ENCODE measurements around the gene VAV3. TPM values are rescaled to one million over a fixed set of nuclear protein-coding genes. Genes with fewer than 3 reads are reported as not detected.

VAV3 gene
- total and polyA plus RNA-seq, 2 of the 13 experiments (the other 11 are each of a cell fraction or from before 2014, with no cell fraction given) = 15.9 to 29.8 TPM

DNA sequence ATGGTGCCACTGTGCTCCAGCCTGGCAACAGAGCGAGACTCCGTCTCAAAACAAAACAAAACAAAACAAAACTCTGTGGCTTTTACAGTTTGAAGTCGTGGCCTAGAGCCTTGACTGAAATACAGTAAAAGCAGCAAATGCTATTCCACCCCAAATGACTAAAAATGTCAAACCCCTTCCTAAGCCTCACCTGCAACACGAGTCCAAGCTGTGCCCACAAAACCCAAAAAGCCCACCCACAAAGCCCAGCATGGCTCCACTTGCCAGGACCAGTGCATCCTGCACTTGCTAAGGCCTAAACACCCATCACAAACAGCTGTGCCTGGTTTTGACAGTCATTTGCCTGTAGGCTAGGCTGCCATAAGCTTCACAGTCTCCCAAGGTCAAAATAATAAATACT lies 21.3 kb downstream of the VAV3 start:
- DNase-seq (ENCODE audit: low spot score) (no peak), ATAC-seq (no peak), FAIRE-seq (no peak)
- in situ Hi-C loops (cut with HindIII; ENCODE audit: extremely low pct_ligation_motif_present, low pct_unique_long_range_greater_than_20kb) (no loop called here), intact Hi-C loops (cut with micrococcal nuclease; ENCODE audit: unreplicated experiment) (no loop called here)
- Histone ChIP-seq H3K79me2 (ENCODE audit: insufficient read depth, low read length) (no peaks in the 10 kb centered on the region), H3K4me1 (ENCODE audit: insufficient read depth, low read length) (no peaks in the 10 kb centered on the region), H3K4me2 (ENCODE audit: low read depth, low read length) (no peak overlapping the region), H3K27me3 (ENCODE audit: control insufficient read depth in 1 of 2, insufficient read depth in 2 of 2, low read length in 2 of 2) (no peaks in the 10 kb centered on the region), H3K36me3 (replicated peaks in 1 of 2; ENCODE audit: control insufficient read depth in 1 of 2, insufficient read depth in 2 of 2, low read length in 2 of 2) (no peaks in the 10 kb centered on the region), H3K9ac (ENCODE audit: insufficient read depth, low read depth, low read length) (no peak overlapping the region), H3K27ac (ENCODE audit: extremely low read length, insufficient read depth, low read length) (no peak overlapping the region), H2AFZ (ENCODE audit: low read length) (no peak overlapping the region), H3K4me3 (replicated peaks in 1 of 3; ENCODE audit: insufficient read depth in 1 of 3, low read depth in 2 of 3, low read length in 3 of 3) (no peak overlapping the region), H4K20me1 (ENCODE audit: insufficient read depth, low read length) (no peaks in the 10 kb centered on the region), H3K9me3 (ENCODE audit: low read length) (no peaks in the 10 kb centered on the region)
- BruUV-seq (replicated peaks) = no TSS peak
- TF ChIP-seq ZC3H4 (CRISPR knock-in tag; IDR thresholded peaks at IDR 0.05; ENCODE audit: borderline replicate concordance) = no peak
- no peak for TF ChIP-seq ADNP (CRISPR knock-in tag; IDR thresholded peaks at IDR 0.05)
- TF ChIP-seq, protein P1, sequence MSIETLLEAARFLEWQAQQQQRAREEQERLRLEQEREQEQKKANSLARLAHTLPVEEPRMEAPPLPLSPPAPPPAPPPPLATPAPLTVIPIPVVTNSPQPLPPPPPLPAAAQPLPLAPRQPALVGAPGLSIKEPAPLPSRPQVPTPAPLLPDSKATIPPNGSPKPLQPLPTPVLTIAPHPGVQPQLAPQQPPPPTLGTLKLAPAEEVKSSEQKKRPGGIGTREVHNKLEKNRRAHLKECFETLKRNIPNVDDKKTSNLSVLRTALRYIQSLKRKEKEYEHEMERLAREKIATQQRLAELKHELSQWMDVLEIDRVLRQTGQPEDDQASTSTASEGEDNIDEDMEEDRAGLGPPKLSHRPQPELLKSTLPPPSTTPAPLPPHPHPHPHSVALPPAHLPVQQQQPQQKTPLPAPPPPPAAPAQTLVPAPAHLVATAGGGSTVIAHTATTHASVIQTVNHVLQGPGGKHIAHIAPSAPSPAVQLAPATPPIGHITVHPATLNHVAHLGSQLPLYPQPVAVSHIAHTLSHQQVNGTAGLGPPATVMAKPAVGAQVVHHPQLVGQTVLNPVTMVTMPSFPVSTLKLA (IDR thresholded peaks at IDR 0.05) = no peak
- TF ChIP-seq DNMT1 (CRISPR knock-in tag; IDR thresholded peaks at IDR 0.05) = no peak
- no peak for TF ChIP-seq ARNT (IDR thresholded peaks at IDR 0.05)
- no peak for TF ChIP-seq SAP130 (CRISPR knock-in tag; IDR thresholded peaks at IDR 0.05; ENCODE audit: low read depth)
- TF ChIP-seq CSRNP1 (CRISPR knock-in tag; IDR thresholded peaks at IDR 0.05) = no peak
- no peak for TF ChIP-seq AGO1 (IDR thresholded peaks at IDR 0.05; ENCODE audit: low read depth, low read length, poor library complexity, severe bottlenecking)
- TF ChIP-seq, protein P2, sequence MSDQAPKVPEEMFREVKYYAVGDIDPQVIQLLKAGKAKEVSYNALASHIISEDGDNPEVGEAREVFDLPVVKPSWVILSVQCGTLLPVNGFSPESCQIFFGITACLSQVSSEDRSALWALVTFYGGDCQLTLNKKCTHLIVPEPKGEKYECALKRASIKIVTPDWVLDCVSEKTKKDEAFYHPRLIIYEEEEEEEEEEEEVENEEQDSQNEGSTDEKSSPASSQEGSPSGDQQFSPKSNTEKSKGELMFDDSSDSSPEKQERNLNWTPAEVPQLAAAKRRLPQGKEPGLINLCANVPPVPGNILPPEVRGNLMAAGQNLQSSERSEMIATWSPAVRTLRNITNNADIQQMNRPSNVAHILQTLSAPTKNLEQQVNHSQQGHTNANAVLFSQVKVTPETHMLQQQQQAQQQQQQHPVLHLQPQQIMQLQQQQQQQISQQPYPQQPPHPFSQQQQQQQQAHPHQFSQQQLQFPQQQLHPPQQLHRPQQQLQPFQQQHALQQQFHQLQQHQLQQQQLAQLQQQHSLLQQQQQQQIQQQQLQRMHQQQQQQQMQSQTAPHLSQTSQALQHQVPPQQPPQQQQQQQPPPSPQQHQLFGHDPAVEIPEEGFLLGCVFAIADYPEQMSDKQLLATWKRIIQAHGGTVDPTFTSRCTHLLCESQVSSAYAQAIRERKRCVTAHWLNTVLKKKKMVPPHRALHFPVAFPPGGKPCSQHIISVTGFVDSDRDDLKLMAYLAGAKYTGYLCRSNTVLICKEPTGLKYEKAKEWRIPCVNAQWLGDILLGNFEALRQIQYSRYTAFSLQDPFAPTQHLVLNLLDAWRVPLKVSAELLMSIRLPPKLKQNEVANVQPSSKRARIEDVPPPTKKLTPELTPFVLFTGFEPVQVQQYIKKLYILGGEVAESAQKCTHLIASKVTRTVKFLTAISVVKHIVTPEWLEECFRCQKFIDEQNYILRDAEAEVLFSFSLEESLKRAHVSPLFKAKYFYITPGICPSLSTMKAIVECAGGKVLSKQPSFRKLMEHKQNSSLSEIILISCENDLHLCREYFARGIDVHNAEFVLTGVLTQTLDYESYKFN (CRISPR knock-in tag; conservative IDR thresholded peaks at IDR 0.05) = no peak
- ChIA-PET POLR2A (no interaction called here), CTCF (ENCODE audit: low intra/inter-chr PET ratio, low total read pairs) (no interaction called here)
- 39% methylated on average over 4 of the region's 4 CpGs for WGBS (ENCODE audit: low lambda C conversion rate)
